DMS79 treated with DMSO at 0.1 percent for 48 hours (cell line): ENCODE measurements around the gene AOX1.
"Not testable (repeated sequence)": the region's sequence is repeated elsewhere in the genome, so short reads cannot be mapped to it uniquely, and the experiment has no call there.

Source experiments
- DNase-seq: peaks from one replicate; lab custom pipeline; 2025; lab: John Stamatoyannopoulos, UW

AOX1 gene

DNA sequence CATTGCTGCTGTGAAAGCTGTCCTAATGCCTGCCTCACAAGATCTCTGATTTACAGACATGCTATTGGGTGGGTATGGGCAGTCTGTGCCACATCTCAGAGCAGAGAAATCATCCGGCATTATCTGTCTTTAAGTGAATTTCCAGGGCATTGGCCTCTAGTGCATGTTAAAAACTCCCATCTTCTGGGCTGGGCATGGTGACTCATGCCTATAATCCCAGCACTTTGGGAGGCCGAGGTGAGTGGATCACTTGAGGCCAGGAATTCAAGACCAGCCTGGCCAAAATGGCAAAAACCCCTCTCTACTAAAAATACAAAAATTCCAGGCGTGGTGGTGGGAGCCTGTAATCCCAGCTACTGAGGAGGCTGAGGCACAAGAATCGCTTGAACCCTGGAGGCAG, 42.6 kb downstream of the AOX1 start:
- not testable (repeated sequence) for DNase-seq

DNA sequence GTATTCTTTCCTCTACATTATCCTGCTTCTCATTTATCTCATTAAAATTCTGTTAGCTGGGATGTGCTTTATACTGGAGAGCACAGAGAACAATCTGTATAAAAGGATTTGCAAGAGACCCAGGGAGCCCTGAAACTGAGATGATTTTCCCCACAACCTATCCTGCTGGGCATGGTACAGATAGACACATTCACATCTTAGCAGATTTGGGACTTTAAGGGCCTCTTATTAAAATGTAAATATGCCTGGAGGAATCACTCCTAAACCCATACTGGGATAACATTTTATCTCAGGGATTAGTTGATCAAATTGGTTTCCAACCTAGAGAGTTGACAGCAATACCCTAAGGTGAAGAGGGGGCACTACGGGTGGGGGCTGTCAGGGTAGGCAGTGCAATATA, 45.5 kb downstream of the AOX1 start:
- DNase-seq, result no peak

DNA sequence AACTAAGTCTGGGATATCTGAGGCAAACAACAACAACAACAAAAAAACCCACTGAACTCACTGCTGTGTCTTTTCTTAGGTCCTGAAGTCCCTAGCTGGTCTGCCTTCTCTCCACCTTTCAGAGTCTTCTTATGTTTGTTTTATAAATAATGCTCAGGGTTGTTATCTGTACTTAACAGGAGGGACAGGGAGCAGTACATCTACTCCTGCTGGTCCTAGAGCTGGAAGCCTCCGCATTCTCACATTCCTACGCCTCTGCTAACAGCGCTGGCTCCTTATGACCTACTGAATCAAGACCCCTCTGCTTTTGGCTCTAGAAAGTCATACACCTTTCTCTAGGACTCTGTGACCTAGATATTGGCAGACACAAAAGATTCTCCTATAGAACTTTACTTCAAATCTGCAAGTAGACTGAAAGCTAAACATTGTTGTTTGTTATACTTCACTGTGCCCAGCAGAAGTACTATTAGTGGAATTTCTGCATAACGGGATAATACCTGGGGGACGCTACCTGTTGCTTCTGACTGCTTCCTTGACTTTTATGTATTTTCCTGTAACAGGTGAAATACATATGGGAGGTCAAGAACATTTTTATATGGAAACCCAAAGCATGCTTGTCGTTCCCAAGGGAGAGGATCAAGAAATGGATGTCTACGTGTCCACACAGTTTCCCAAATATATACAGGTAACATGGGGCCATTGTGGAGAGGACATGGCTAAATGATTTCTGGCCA, 48.6 kb downstream of the AOX1 start:
- no peak for DNase-seq

DNA sequence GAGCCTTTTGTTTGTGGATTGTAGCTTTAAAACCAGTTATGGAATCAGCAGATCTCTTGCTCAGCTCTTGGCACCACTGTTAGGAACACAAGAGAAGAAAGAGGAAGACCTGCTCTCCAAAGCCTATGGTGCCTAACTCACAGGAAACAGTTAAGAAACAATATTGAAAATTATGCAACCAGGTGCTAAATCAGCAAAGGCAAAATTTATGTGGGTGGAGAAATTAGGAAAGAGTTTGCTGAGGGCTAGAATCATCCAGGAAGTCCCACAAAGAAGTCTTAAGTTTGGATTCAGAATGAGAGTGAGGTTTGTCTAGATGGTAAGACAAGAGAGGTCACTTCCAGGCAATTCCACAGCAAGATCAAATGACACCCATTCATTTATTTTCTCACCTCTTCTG, 49.4 kb downstream of the AOX1 start:
- no peak for DNase-seq

DNA sequence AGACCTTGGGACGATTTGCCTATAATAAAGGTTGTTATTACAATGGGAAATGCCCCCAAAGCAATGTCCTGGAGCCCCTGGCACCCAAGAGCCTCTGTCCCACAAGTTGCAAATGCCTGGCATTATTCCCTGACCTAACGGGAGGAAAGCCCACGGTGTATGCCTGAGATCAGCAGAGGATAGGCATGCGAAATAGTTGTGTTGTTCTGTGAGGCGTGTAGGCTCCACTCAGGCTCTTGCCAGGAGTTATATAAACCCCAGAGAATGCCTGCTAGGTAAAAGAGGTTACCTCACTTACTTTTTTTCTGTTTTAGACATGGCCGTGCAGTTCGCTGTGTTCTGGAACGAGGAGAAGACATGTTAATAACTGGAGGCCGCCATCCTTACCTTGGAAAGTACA, 52.1 kb downstream of the AOX1 start:
- no peak for DNase-seq

DNA sequence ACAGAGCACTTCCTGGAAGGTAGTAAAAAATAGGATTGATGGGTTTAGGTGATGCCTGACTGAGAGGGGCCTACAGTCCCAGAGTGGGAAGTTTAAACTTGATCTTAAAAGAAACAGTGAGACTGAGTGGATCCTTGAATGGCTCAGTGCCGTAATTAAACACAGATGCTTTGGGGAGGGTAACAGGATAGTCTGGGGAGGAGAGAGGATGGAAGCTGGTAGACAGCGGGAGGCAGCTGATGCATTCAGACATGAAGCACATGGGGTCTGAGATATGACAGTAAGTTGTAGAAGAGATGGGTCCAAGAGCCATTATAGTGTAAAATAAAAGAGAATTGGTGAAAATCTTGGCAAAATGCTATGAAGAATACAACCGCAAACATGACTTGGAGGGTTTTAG, 54.4 kb downstream of the AOX1 start:
- no peak for DNase-seq

DNA sequence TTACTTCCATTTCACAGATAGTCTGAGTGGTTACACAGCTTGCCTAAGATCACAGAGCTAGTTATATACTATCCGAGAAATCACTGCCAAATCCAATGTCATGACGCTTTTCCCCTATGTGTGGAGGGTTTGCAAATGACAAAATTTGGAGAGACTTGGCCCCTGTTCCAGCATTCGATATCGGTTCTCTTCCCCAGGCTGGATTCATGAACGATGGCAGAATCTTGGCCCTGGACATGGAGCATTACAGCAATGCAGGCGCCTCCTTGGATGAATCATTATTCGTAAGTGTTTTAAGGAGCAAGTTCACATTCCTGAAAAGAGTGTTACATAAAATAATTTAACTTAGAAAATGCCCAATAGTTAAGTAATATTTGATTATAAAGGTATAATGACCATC, 55.1 kb downstream of the AOX1 start:
- DNase-seq, result no peak

DNA sequence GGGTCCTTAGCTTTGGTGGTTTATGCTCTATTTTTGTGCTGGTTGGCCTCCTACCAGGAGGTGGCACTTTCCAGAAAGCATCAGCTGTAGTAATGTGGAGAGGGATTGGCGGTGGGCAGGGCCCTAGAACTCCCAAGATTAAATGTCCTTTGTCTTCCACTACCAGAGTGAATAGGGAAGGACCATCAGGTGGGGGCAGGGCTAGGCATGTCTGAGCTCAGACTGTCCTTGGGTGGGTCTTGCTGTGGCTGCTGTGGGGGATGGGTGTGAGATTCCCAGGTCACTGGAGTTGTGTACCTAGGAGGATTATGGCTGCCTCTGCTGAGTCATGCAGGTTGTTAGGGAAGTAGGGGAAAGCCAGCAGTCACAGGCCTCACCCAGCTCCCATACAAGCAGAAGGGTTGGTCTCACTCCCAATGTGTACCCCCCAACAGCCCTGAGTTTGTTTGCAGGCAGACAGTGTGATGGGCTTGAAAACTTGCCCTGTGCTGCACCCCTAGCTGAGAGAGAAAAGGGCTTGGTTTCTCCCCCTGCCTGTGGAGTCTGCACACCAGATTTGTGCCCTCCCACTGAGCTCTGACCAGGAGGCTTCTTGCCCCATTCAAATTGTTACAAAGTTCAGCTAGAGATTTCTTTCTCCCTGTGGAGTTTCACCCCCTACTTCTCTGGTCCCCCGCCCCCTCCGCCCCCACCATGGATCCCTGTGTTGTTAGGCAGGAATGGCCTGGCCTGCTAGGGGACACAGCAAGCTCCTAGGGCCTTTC, 62.9 kb downstream of the AOX1 start:
- DNase-seq, result not testable (repeated sequence)

DNA sequence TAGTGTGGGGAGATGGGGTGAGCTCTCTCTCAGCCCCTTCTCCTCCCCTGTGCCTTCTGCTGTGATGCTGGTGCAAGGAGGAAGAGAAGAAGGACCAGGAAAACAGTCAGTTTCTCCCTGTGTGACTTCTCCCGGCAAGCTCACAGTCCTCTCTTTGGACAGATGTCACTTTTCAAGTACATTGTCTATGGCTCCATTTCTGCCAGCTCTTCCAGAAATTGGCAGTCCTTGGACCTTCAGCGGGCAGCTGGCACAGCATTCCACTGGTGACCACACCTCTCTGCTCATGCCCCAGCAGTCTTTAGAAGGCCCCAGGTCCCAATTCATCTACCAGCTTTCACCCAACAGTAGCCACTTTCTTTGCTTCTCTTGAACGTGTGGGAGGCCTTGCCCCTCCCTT, 63.9 kb downstream of the AOX1 start:
- DNase-seq, result no peak

DNA sequence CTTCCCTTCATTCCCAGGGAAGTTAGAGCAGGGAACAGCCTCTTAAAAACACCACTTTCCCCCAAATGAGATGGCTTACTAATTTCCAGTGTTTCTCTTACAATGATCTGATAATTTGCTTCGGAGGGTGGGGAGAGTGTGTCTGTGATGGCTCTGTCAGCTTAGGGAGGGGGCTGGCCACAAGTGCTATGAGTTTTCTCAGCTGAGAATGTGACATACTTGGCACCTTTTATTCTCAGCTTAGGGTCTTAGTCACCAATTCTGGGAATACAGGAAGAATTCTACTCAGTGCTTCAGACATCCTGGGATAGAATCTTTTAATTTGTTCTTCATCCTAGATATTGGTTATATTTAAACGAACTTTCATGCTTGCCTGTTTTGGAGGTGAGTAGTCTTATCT, 64.4 kb downstream of the AOX1 start:
- no peak for DNase-seq

DNA sequence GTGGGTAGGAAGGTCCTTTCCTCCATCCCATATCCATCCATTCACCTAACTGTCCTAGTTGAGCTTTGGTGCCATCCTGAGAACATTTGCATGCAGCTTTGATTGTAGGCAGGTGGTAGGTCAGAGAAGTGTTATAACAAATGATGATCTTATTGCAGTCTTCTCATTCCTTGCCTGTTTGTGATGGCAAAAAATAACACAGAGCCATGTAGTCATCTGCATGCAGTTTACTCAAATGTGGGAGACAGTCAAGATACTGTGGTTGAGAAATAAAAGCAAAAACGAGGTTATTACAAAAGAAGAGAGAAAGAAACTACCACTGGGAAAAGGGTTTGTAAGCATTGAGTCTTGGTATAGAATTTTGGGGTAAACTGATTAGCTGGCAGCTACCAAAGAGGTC, 66.3 kb downstream of the AOX1 start:
- no peak for DNase-seq

DNA sequence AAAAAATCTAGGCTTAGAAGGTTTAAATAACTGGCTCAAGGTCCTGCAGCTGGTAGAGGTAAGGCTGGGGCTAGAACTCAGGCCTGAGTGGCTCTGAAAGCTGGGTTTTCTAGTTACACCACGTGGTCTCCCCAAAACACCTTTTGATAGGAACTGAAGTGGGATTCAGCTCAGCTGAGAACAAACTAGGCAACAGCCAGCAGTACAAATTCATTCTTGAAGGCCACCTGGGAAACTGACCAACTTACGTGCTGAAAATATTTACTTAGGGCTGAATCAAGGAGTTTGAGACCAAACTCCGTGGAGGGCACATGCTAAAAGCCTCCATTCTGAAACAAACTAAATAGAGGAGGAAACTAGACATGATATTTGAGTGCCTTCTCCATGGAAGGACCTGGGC, 67.2 kb downstream of the AOX1 start:
- DNase-seq, result no peak

DNA sequence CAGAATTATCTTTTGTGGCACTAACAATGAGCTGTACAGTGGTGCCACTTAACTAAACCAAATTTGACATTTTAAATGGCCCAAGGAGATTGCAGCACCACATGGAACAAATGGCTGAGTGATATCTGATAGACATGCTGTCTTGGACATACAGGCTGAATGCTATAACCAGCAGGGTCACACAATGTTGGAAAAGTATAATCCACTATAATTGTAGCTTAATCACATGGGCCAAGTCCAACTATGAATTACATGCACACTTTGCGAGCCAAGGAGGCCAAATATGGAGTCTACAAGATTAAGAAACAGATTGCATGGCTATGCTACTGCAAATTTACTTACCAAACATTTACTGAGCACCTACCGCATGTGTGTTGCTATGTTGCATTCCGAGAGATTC, 69.0 kb downstream of the AOX1 start:
- no peak for DNase-seq

DNA sequence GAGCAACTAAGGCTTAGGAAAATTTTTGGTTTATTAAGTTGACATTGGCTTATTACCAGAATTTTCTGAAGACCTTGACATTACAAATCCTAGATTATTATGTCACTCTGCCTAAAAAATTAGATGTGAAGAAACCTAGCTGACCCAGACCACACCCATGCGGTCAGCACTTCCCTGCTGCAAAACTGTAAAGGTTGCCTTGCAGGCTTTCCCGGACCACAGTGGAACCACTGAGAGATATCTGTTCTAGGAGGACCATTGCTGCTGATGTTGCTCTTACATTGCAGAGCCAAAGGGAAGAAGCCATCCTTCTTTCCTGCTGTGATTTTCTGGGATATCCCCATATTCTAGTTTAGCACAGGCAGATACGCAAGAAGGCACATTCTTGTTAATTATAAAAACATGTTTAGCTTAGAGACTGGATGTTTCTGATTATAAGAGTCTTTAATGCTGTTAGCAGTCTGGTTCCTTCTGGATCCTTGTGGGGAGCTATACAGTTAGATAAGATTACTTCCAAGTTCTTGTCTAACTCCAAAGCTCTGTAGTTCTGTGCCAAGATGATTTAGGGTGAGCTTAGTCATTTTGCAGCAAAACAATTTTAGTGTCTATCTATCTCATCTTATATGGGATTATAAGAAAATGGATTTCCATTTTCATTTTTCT, 70.2 kb downstream of the AOX1 start:
- DNase-seq, result no peak

DNA sequence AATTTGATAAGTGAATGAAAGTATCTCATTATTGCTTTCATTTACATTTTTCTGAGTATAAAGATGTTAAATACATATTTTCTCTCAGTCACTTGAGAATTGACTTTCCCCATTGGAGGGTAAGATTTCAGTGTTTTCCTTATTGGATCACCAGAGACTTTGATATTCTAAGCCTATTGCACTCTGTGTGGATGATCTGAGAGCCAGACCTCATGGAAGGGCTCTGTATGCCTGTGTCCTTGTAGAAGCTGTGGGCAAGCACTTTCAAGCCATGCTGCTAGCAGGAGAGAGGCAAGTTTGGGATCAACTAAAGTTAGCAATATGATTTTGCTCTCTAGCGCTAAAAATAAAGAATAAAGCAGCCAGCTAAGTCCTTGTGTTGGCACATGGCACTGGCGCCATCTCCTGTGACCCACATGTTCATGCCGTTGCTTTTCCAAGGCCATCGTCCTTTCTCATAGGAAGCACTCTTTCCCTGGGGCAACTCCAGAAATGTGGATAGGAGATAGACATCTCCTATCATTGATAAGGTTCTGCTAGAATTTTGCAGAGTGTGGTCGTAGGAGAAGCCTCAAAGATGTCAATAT, 72.6 kb downstream of the AOX1 start:
- DNase-seq, result no peak

DNA sequence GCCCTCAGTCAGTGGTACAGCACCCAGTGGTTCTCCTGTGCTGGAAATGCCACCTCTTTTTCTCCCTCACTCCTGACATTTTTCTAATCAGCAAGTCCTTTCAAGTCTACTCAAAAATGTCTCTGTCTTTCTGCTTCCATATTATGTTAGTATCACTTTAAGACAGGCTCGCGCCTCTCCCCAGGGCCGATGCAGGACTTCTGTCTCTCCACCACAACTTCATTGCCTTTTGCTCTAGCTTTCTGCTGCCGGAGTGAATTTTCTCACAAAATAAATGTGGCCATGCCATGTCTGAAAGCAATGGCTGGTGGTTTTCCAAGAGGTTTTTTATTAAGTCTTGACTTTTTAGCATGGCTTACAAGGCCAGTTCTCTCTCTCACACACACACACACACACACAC, 73.6 kb downstream of the AOX1 start:
- DNase-seq, result no peak

DNA sequence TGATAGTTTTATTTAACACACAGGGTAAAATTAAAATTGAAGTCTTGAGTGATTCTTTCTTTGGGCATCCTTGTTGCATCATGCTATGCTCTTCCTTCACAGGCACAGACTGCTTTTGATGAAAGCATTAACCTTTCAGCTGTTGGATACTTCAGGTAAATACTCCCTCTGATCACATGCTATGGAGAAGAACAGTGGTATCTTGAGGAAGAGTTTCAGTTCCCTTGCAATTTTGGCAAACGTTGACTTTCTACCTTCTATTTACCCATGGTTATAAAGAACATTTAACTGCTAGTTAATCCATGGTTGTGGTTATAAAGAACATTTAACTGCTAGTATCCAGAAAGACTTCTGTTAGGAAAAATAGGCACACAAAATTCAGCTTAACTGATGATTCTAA, 75.7 kb downstream of the AOX1 start:
- DNase-seq, result no peak

DNA sequence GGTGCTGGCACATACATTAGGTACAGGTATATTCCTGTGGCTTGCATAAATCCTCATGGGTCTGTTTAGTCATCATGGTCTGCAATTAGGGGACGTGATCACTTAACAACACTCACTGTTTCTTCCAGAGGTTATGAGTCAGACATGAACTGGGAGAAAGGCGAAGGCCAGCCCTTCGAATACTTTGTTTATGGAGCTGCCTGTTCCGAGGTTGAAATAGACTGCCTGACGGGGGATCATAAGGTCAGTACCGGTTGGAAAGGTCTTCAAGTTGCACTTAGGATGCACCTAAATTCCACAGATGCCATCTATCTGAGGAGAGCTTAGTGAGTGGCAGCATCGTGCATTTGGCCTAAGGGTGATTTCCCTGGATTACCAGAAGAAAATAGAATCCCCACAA, 76.9 kb downstream of the AOX1 start:
- DNase-seq, result no peak

DNA sequence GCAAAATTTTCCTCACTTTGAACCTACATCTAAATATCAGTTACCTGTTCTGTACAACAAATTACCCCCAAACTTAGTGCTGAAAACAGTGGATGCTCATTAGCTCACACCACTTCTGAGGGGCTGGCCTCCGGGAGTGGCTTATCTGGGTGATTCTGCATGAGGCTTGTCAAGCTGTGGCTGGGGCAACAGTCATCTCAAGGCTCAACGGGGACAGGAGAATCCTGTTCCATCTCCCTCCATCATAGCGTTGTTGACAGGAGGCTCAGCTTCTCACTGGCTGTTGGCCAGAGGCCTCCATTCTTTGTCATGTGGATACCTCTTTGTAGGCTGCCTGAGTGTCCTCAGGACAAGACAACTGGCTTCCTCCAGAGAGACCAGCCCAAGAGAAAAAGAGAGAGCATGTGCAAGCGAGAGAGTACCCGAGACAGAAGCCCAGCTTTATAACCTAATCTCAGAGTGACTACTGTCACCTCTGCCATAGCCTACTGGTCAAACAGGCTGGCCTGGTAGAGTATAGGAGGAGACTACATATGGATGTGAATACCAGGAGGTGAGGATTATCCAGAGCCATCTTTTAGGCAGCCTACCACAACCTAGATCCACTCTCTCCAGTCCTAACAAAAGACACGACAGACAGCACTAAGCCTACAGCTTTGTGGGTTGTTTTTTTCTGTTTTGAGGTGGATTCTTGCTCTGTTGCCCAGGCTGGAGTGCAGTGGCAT, 79.1 kb downstream of the AOX1 start:
- DNase-seq, result no peak

DNA sequence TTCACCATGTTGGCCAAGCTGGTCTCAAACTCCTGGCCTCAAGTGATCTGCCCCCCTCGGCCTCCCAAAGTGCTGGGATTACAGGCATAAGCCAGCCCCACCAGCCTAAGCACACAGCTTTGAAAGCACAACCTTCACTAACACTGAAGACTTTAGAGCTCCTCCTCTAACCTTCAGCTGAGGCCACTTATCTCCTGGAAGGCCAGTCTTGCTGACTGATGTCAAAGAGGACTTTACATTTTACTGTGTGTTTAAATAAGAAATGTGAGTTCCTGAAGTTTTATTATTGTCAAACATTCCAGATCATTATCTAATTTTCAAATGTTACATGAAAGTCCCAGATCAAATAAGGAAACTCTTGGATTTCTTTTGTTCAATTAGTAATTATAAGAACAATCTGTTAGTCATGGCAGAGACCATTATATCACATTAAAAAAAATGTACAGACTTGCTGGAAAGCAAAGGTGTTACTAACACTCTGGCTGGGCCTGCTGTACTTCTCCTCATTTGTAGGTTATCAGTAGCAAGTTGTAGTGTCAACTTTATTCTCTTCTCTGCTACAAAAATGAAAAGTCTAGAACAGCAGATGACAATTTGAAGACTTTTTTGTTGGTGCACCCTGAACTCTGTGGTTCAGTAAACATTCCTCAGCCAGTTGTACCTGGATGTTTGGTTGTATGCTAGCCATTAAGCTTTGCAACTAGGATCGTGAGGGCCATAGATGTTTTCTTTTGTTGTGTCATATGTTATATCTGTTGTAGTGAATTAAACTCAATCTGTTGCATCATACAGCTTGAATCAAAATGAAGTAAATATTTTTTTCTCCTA, 80.0 kb downstream of the AOX1 start:
- DNase-seq, result no peak

DNA sequence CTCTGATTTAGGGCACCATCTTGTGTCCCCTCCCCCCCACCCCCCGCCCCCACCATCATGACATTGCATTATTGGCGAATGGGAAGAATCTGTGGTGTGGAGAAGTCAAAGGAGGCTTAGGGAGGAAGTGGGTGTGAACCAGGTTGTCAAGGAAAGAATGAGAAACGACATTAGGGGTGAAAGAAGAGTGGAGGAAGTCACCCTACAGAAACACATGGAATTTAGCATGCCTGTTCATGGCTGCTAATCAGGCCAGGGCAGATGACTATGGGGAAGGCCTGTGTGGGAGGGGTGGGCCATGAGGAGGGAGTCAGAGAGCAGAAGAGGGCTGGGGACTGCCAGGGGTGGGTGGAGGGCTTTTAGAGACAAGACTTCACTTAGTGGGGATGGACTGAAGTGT, 81.6 kb downstream of the AOX1 start:
- no peak for DNase-seq
